ENCODE measurements around the gene SLC7A10. TPM values are rescaled to one million over a fixed set of nuclear protein-coding genes. Genes with fewer than 3 reads are reported as not detected.

SLC7A10 gene
- total RNA-seq, 1 experiment from 2014 or later = not detected

DNA sequence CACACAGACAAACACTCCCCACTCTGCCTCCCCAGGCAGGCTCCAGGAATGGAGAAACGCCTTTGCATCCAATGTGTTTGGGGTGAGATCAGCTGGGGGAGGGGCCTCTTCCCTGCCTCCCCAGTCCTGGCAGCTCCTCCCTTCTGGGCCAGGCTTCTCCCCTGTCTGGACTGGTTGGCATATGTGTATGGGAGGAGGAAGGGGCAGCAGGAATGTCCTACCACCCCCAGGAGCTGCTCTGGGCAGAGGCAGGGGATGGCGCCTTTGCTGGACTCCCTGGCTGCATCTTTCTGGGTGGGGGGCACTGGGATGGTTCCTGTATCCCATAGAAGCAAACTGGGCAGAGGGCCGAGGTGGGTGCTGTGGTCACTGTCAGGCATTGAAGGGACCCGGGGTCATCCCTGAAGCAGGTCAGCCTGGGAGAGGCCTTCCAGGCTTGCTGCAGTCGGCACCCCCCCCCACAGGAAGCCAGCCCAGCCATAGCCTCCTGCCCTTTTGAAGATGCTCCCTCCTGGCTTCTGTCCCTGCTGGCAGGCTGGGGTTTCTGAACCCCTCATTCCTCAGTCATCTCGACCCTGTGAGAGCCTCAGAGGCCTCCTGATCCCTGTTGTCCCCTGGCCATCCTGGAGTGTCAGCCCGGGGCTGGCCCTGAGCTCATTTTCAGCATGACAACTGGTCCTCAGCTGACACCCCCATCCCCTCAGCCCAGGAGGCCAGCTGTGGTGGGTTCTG lies 21.2 kb upstream of the SLC7A10 start:
- H3K27me3 Mint-ChIP-seq (ENCODE audit: insufficient read depth, unreplicated experiment) = no peaks in the 10 kb centered on the region
- DNase-seq = no peak

DNA sequence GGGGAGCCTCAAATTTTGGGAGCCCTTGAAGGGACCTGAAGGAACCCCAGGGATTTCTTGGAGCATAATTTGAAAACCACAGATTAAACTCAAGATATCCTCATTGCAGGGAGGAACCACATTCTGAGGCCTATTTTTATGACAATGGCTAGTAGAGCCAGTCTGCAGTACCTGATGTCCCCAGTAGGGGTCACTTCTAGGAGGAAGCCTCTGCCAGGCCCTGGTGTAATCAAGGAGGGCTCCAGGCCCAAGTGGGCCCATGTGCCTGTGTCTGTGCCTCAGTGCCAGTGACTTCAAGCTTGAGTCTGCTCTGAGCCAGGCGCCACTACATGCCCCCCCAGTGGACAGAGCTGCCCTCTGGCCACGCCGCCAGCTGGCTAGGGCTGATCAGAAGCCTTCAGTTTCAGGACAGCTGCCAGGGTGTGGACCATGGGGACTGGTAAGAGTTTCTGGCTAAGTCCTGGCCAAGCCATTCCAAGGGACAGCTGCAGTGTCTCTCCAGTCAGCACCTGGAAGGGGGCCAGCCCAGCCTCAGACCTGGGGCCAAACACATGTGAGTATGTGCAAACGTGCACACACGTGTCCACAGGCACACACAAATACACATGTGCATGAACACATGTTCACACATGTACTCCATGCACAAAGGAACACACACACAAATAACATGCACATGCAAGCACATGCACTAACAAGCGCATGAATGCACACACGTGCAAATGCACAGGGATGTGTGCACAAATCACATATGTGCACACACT lies 20.5 kb upstream of the SLC7A10 start:
- peaks cover 6% of the 10 kb centered on the region for H3K4me1 Mint-ChIP-seq (ENCODE audit: low read depth, unreplicated experiment)
- Histone ChIP-seq H3K36me3 (ENCODE audit: control insufficient read depth, insufficient read depth, low read length) (no peaks in the 10 kb centered on the region), H3K27me3 (replicated peaks; ENCODE audit: control insufficient read depth, insufficient read depth, low read length) (no peaks in the 10 kb centered on the region), H3K9me3 (peaks cover 7% of the 10 kb centered on the region; the same call in 1 of the 2 replicates), H3K4me1 (peaks cover 29% of the 10 kb centered on the region; the same call in 1 of the 2 replicates), H3K4me3 (ENCODE audit: low read depth, low read length) (no peak overlapping the region)
- intact Hi-C loops (cut with micrococcal nuclease; ENCODE audit: unreplicated experiment) = loop anchor here (5.0 kb wide), 1 partner anchor 46 kb away; no protein-coding TSS in a partner anchor
- peak in 1 of 2 experiments; percentile 40 for DNase-seq
- BruUV-seq (replicated peaks) = no TSS peak
- no peak overlapping the region for H3K27ac Mint-ChIP-seq (ENCODE audit: unreplicated experiment)
- no peaks in the 10 kb centered on the region for H3K36me3 Mint-ChIP-seq (ENCODE audit: insufficient read depth, unreplicated experiment)
- POLR2A ChIA-PET = no interaction called here
- H3K9me3 Mint-ChIP-seq (ENCODE audit: unreplicated experiment) = no peaks in the 10 kb centered on the region
- CTCF ChIA-PET = interaction anchor here (0.5 to 1.3 kb wide), 3 partner anchors 32 to 206 kb away, joined by 3 read pairs; no protein-coding TSS in a partner anchor
- H3K4me3 Mint-ChIP-seq (ENCODE audit: unreplicated experiment) = no peak overlapping the region
- no peaks in the 10 kb centered on the region for H3K27me3 Mint-ChIP-seq (ENCODE audit: insufficient read depth, unreplicated experiment)
- TF ChIP-seq, protein P1, sequence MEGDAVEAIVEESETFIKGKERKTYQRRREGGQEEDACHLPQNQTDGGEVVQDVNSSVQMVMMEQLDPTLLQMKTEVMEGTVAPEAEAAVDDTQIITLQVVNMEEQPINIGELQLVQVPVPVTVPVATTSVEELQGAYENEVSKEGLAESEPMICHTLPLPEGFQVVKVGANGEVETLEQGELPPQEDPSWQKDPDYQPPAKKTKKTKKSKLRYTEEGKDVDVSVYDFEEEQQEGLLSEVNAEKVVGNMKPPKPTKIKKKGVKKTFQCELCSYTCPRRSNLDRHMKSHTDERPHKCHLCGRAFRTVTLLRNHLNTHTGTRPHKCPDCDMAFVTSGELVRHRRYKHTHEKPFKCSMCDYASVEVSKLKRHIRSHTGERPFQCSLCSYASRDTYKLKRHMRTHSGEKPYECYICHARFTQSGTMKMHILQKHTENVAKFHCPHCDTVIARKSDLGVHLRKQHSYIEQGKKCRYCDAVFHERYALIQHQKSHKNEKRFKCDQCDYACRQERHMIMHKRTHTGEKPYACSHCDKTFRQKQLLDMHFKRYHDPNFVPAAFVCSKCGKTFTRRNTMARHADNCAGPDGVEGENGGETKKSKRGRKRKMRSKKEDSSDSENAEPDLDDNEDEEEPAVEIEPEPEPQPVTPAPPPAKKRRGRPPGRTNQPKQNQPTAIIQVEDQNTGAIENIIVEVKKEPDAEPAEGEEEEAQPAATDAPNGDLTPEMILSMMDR (IDR thresholded peaks at IDR 0.05; ENCODE audit: insufficient read depth in 1 of 2, low read depth in 1 of 2, low read length in 1 of 2, severe bottlenecking in 1 of 2, unreplicated experiment in 1 of 2) = peak; percentile 43 to 69

More for the DNA sequence above, 21.2 kb upstream of the SLC7A10 start:
- Mint-ChIP-seq H3K9me3 (ENCODE audit: unreplicated experiment) (no peaks in the 10 kb centered on the region), H3K36me3 (ENCODE audit: insufficient read depth, unreplicated experiment) (no peaks in the 10 kb centered on the region), H3K27ac (ENCODE audit: unreplicated experiment) (no peak overlapping the region), H3K4me1 (ENCODE audit: low read depth, unreplicated experiment) (peaks cover 6% of the 10 kb centered on the region), H3K4me3 (ENCODE audit: unreplicated experiment) (no peak overlapping the region)
- Histone ChIP-seq H3K4me1 (peaks cover 22% of the 10 kb centered on the region; the same call in 1 of the 2 replicates), H3K4me3 (ENCODE audit: low read depth, low read length) (no peak overlapping the region), H3K36me3 (ENCODE audit: control insufficient read depth, insufficient read depth, low read length) (no peaks in the 10 kb centered on the region), H3K27me3 (replicated peaks; ENCODE audit: control insufficient read depth, insufficient read depth, low read length) (no peaks in the 10 kb centered on the region), H3K9me3 (peaks cover 7% of the 10 kb centered on the region; the same call in 1 of the 2 replicates)
- ChIA-PET POLR2A (no interaction called here), CTCF (interaction anchor here (0.5 to 1.3 kb wide), 3 partner anchors 31 to 205 kb away, joined by 3 read pairs; no protein-coding TSS in a partner anchor)
- no TSS peak for BruUV-seq (replicated peaks)
- intact Hi-C loops (cut with micrococcal nuclease; ENCODE audit: unreplicated experiment) = loop anchor here (5.0 kb wide), 1 partner anchor 45 kb away; no protein-coding TSS in a partner anchor
- TF ChIP-seq, protein P1 (IDR thresholded peaks at IDR 0.05; ENCODE audit: insufficient read depth in 1 of 2, low read depth in 1 of 2, low read length in 1 of 2, severe bottlenecking in 1 of 2, unreplicated experiment in 1 of 2) = no peak

DNA sequence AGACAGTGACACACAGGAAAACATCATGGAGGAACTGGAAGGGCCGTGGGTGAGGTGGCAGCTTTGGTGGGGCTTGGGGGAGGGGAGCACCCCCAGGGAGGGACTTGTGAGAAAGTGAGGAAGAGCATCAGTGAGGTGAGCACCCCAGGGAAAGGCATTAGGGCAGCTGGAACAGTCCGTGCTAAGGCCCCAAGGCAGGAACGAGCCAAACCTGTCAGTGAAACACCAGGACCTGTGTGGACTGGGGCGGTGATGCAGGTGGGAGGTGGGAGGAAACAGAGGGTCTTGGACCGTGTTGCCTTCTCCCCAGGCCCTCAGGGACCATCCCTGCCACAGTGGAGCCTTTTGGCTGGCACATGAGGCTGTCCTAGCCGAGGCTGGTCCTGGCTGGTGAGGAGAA lies 17.3 kb upstream of the SLC7A10 start:
- TF ChIP-seq, protein P1 (IDR thresholded peaks at IDR 0.05; ENCODE audit: insufficient read depth in 1 of 2, low read depth in 1 of 2, low read length in 1 of 2, severe bottlenecking in 1 of 2, unreplicated experiment in 1 of 2) = no peak
- POLR2A ChIA-PET = no interaction called here

More for the DNA sequence above, 17.3 kb upstream of the SLC7A10 start:
- intact Hi-C loops (cut with micrococcal nuclease; ENCODE audit: unreplicated experiment) = loop anchor here (5.0 kb wide), 1 partner anchor 34 kb away; no protein-coding TSS in a partner anchor
- H3K4me1 ChIP-seq = peaks cover 20% of the 10 kb centered on the region; the same call in 1 of the 2 replicates
- H3K4me1 Mint-ChIP-seq (ENCODE audit: low read depth, unreplicated experiment) = peaks cover 6% of the 10 kb centered on the region
- H3K27me3 Mint-ChIP-seq (ENCODE audit: insufficient read depth, unreplicated experiment) = no peaks in the 10 kb centered on the region
- H3K27ac Mint-ChIP-seq (ENCODE audit: unreplicated experiment) = no peak overlapping the region
- CTCF ChIA-PET = interaction anchor here (1.2 to 1.6 kb wide), 2 partner anchors 8 to 60 kb away, joined by 4 read pairs; partner anchors contain the start of gene CEBPA
- no TSS peak for BruUV-seq (replicated peaks)
- no peak overlapping the region for H3K4me3 Mint-ChIP-seq (ENCODE audit: unreplicated experiment)
- H3K36me3 Mint-ChIP-seq (ENCODE audit: insufficient read depth, unreplicated experiment) = no peaks in the 10 kb centered on the region
- no peaks in the 10 kb centered on the region for H3K36me3 ChIP-seq (ENCODE audit: control insufficient read depth, insufficient read depth, low read length)
- H3K9me3 ChIP-seq = peaks cover 7% of the 10 kb centered on the region; the same call in 1 of the 2 replicates
- no peaks in the 10 kb centered on the region for H3K9me3 Mint-ChIP-seq (ENCODE audit: unreplicated experiment)
- H3K27me3 ChIP-seq (replicated peaks; ENCODE audit: control insufficient read depth, insufficient read depth, low read length) = no peaks in the 10 kb centered on the region
- DNase-seq = no peak
- no peak overlapping the region for H3K4me3 ChIP-seq (ENCODE audit: low read depth, low read length)

Measured in Caco-2 (cell line).